ENCODE results near the gene RNF212B. TPM values are rescaled to one million over a fixed set of nuclear protein-coding genes. Genes with fewer than 3 reads are reported as not detected.

RNF212B gene
- total and polyA plus RNA-seq, 2 of the 13 experiments (the other 11 are each of a cell fraction or from before 2014, with no cell fraction given), result 0.05 TPM; not detected in 1

DNA sequence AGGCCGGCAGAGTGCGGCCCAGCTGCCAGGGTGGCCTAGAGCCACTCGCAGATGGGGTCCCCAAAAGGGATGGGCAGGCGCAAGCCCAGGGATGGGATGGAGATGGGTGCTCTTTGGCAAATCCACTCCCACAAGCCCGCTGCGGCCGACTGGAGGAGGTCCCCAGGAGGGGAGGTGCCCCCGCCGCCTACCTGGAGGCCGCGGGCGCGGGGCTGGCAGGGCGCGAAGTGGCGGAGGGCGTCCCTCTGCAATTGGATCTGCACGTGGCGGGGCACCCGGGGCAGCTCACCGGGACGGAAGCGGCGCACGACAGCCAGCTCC is 64.2 kb downstream of the RNF212B start (continued):
- TF ChIP-seq HMG20A (CRISPR knock-in tag; IDR thresholded peaks at IDR 0.05; ENCODE audit: borderline replicate concordance) (no peak), ZNF383 (CRISPR knock-in tag; IDR thresholded peaks at IDR 0.05; ENCODE audit: borderline replicate concordance) (peak; percentile 94; the same call in 1 of the 2 replicates), PHF8 (CRISPR knock-in tag; IDR thresholded peaks at IDR 0.05) (peak; percentile 94), ZKSCAN8 (CRISPR knock-in tag; IDR thresholded peaks at IDR 0.05; ENCODE audit: borderline replicate concordance) (peak; percentile 63; the same call in 1 of the 2 replicates), ZNF205 (CRISPR knock-in tag; IDR thresholded peaks at IDR 0.05) (no peak; the same call in 1 of the 2 replicates), NFKB2 (CRISPR knock-in tag; IDR thresholded peaks at IDR 0.05; ENCODE audit: borderline replicate concordance) (peak; percentile 90; the same call in 1 of the 2 replicates), ZNF7 (CRISPR knock-in tag; IDR thresholded peaks at IDR 0.05) (peak; percentile 4), ZMAT3 (CRISPR knock-in tag; conservative IDR thresholded peaks at IDR 0.05) (peak; percentile 97), PHF21A (CRISPR knock-in tag; IDR thresholded peaks at IDR 0.05) (no peak), ZNF772 (CRISPR knock-in tag; IDR thresholded peaks at IDR 0.05) (no peak), ZNF260 (CRISPR knock-in tag; IDR thresholded peaks at IDR 0.05; ENCODE audit: borderline replicate concordance, low read depth) (no peak), ZNF33A (CRISPR knock-in tag; IDR thresholded peaks at IDR 0.05; ENCODE audit: borderline replicate concordance) (no peak)
- TF ChIP-seq, protein P1, sequence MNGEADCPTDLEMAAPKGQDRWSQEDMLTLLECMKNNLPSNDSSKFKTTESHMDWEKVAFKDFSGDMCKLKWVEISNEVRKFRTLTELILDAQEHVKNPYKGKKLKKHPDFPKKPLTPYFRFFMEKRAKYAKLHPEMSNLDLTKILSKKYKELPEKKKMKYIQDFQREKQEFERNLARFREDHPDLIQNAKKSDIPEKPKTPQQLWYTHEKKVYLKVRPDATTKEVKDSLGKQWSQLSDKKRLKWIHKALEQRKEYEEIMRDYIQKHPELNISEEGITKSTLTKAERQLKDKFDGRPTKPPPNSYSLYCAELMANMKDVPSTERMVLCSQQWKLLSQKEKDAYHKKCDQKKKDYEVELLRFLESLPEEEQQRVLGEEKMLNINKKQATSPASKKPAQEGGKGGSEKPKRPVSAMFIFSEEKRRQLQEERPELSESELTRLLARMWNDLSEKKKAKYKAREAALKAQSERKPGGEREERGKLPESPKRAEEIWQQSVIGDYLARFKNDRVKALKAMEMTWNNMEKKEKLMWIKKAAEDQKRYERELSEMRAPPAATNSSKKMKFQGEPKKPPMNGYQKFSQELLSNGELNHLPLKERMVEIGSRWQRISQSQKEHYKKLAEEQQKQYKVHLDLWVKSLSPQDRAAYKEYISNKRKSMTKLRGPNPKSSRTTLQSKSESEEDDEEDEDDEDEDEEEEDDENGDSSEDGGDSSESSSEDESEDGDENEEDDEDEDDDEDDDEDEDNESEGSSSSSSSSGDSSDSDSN (CRISPR knock-in tag; IDR thresholded peaks at IDR 0.05), result peak; percentile 39; the same call in 1 of the 2 replicates
- TF ChIP-seq, protein P2, sequence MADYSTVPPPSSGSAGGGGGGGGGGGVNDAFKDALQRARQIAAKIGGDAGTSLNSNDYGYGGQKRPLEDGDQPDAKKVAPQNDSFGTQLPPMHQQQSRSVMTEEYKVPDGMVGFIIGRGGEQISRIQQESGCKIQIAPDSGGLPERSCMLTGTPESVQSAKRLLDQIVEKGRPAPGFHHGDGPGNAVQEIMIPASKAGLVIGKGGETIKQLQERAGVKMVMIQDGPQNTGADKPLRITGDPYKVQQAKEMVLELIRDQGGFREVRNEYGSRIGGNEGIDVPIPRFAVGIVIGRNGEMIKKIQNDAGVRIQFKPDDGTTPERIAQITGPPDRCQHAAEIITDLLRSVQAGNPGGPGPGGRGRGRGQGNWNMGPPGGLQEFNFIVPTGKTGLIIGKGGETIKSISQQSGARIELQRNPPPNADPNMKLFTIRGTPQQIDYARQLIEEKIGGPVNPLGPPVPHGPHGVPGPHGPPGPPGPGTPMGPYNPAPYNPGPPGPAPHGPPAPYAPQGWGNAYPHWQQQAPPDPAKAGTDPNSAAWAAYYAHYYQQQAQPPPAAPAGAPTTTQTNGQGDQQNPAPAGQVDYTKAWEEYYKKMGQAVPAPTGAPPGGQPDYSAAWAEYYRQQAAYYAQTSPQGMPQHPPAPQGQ (CRISPR knock-in tag; IDR thresholded peaks at IDR 0.05; ENCODE audit: borderline replicate concordance), result 0 out of 2 replicates have a peak, but pooled peaks have one; percentile 7
- TF ChIP-seq, protein P3, sequence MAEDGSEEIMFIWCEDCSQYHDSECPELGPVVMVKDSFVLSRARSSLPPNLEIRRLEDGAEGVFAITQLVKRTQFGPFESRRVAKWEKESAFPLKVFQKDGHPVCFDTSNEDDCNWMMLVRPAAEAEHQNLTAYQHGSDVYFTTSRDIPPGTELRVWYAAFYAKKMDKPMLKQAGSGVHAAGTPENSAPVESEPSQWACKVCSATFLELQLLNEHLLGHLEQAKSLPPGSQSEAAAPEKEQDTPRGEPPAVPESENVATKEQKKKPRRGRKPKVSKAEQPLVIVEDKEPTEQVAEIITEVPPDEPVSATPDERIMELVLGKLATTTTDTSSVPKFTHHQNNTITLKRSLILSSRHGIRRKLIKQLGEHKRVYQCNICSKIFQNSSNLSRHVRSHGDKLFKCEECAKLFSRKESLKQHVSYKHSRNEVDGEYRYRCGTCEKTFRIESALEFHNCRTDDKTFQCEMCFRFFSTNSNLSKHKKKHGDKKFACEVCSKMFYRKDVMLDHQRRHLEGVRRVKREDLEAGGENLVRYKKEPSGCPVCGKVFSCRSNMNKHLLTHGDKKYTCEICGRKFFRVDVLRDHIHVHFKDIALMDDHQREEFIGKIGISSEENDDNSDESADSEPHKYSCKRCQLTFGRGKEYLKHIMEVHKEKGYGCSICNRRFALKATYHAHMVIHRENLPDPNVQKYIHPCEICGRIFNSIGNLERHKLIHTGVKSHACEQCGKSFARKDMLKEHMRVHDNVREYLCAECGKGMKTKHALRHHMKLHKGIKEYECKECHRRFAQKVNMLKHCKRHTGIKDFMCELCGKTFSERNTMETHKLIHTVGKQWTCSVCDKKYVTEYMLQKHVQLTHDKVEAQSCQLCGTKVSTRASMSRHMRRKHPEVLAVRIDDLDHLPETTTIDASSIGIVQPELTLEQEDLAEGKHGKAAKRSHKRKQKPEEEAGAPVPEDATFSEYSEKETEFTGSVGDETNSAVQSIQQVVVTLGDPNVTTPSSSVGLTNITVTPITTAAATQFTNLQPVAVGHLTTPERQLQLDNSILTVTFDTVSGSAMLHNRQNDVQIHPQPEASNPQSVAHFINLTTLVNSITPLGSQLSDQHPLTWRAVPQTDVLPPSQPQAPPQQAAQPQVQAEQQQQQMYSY (CRISPR knock-in tag; IDR thresholded peaks at IDR 0.05), result peak; percentile 77; the same call in 1 of the 2 replicates
- TF ChIP-seq, protein P4, sequence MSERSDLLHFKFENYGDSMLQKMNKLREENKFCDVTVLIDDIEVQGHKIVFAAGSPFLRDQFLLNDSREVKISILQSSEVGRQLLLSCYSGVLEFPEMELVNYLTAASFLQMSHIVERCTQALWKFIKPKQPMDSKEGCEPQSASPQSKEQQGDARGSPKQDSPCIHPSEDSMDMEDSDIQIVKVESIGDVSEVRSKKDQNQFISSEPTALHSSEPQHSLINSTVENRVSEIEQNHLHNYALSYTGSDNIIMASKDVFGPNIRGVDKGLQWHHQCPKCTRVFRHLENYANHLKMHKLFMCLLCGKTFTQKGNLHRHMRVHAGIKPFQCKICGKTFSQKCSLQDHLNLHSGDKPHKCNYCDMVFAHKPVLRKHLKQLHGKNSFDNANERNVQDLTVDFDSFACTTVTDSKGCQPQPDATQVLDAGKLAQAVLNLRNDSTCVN (CRISPR knock-in tag; IDR thresholded peaks at IDR 0.05; ENCODE audit: borderline replicate concordance), result peak; percentile 74
- TF ChIP-seq, protein P5, sequence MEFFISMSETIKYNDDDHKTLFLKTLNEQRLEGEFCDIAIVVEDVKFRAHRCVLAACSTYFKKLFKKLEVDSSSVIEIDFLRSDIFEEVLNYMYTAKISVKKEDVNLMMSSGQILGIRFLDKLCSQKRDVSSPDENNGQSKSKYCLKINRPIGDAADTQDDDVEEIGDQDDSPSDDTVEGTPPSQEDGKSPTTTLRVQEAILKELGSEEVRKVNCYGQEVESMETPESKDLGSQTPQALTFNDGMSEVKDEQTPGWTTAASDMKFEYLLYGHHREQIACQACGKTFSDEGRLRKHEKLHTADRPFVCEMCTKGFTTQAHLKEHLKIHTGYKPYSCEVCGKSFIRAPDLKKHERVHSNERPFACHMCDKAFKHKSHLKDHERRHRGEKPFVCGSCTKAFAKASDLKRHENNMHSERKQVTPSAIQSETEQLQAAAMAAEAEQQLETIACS (CRISPR knock-in tag; IDR thresholded peaks at IDR 0.05), result no peak; the same call in 1 of the 2 replicates

Data from HepG2 (cell line).